Measurements from ENCODE around the gene MON1A. TPM values are rescaled to one million over a fixed set of nuclear protein-coding genes. Genes with fewer than 3 reads are reported as not detected.

MON1A gene
- total RNA-seq, 1 donor from 2014 or later = 9.1 TPM

GRCh38 chr3:49867400-49867799, 62.2 kb downstream of the MON1A start:
- H3K4me3 ChIP-seq (ENCODE audit: low read depth, low read length) = no peak overlapping the region
- no peak for DNase-seq (ENCODE audit: low read depth)
- no peak for TF ChIP-seq CTCF (conservative IDR thresholded peaks at IDR 0.05; ENCODE audit: low read depth, low read length)

- no peak for TF ChIP-seq CTCF (conservative IDR thresholded peaks at IDR 0.05; ENCODE audit: low read depth, low read length)
- DNase-seq (ENCODE audit: low read depth) = no peak
- H3K4me3 ChIP-seq (ENCODE audit: low read depth, low read length) = no peak overlapping the region
These were observed 64.3 kb downstream of the MON1A start for GRCh38 chr3:49865198-49865784.

GRCh38 chr3:49864505-49864904, 65.1 kb downstream of the MON1A start:
- DNase-seq (ENCODE audit: low read depth) = no peak
- no peak for TF ChIP-seq CTCF (conservative IDR thresholded peaks at IDR 0.05; ENCODE audit: low read depth, low read length)
- no peak overlapping the region for H3K4me3 ChIP-seq (ENCODE audit: low read depth, low read length)

- H3K4me3 ChIP-seq (ENCODE audit: low read depth, low read length) = no peak overlapping the region
- no peak for DNase-seq (ENCODE audit: low read depth)
- TF ChIP-seq CTCF (conservative IDR thresholded peaks at IDR 0.05; ENCODE audit: low read depth, low read length) = no peak
These were observed 69.9 kb downstream of the MON1A start for GRCh38 chr3:49859576-49860305.

Other genes with a start within 250 kb of the MON1A start
- 4.3 and 5.5 TPM in 2 replicates for gene MST1, start 240.3 kb downstream of the MON1A start, total RNA-seq
- gene RNF123, start 240.3 kb downstream of the MON1A start, total RNA-seq = 18.0 and 19.0 TPM in 2 replicates
- gene AMIGO3, start 210.1 kb downstream of the MON1A start, total RNA-seq = 0.07 and 0.86 TPM in 2 replicates
- gene GMPPB, start 205.9 kb downstream of the MON1A start, total RNA-seq = 50.4 and 88.9 TPM in 2 replicates
- 27.5 and 30.7 TPM in 2 replicates for gene IP6K1, start 143.3 kb downstream of the MON1A start, total RNA-seq
- gene CDHR4, start 129.9 kb downstream of the MON1A start, total RNA-seq = not detected in 2 replicates
- 2.5 TPM in 1 of 2 replicates, not detected in the other for gene INKA1, start 126.5 kb downstream of the MON1A start, total RNA-seq
- 2.4 and 12.2 TPM in 2 replicates for gene UBA7, start 115.9 kb downstream of the MON1A start, total RNA-seq
- gene TRAIP, start 73.2 kb downstream of the MON1A start, total RNA-seq = 17.1 and 18.9 TPM in 2 replicates
- not detected in 2 replicates for gene CAMKV, start 59.9 kb downstream of the MON1A start, total RNA-seq
- 5.3 and 5.6 TPM in 2 replicates for gene MST1R, start 25.9 kb downstream of the MON1A start, total RNA-seq
- 24.0 and 36.6 TPM in 2 replicates for gene RBM6, start 10.3 kb upstream of the MON1A start, total RNA-seq
- gene RBM5, start 159.1 kb upstream of the MON1A start, total RNA-seq = 52.3 and 80.7 TPM in 2 replicates
- gene SEMA3F, start 225.5 kb upstream of the MON1A start, total RNA-seq = 36.0 and 58.6 TPM in 2 replicates